ENCODE measurements around the gene TMC2. TPM values are rescaled to one million over a fixed set of nuclear protein-coding genes. Genes with fewer than 3 reads are reported as not detected.

The TMC2 gene
- total and polyA plus RNA-seq, 2 of the 8 experiments (the other 6 are each of a cell fraction or from before 2014, with no cell fraction given) = not detected

DNA sequence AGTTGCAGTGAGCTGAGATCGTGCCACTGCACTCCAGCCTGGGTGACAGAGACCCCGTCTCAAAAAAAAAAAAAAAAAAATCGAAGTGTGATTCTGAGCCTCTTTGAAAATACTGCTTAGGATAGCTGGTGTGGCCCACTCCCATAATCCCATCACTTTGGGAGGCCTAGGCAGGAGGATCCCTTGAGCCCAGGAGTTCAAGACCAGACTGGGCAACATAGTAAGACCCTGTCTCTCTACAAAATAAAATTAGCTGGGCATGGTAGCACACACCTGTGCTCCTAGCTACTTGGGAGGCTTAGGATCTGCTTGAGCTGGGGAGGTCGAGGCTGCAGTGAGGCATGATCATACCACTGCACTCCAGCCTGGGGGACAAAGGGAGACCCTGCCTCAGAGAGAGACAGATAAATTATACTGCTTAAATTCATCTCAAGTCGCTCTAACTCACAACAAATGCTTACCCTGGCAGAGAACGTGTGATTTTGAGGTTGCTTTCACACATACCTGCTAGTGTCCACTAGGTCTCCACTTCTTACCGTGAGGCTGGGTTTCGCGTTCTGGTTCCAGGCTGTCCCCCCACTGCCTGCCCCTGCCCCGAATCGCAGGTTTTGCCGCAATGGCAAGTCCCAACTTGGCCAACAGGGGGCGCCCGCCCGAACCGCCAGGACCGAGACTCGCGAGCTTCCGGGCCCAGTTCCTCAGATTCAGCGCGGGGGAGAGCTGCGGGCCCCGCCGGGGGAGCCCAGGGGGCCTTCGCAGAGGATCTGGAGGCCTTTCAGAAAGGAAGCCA lies 12.3 kb upstream of the TMC2 start:
- Histone ChIP-seq H2BK12ac (ENCODE audit: low read depth, low read length) (0 out of 2 replicates have a peak overlapping the region, but pooled peaks have one; percentile 63), H3K4ac (replicated peaks; ENCODE audit: insufficient read length, low read depth, low read length) (no peak overlapping the region), H3K18ac (ENCODE audit: extremely low read depth, low read length) (peak overlapping the region; percentile 60; the same call in 1 of the 2 replicates), H3K9ac (replicated peaks in 1 of 4; ENCODE audit: extremely low read depth in 1 of 4, low read depth in 3 of 4, low read length in 3 of 4) (peak overlapping the region; percentile 39 to 62 (median 42); a peak in 6 of 7 replicates), H3K4me1 (replicated peaks in 1 of 4; ENCODE audit: control insufficient read depth in 3 of 4, insufficient read depth in 4 of 4, low read length in 3 of 4) (no peaks in the 10 kb centered on the region), H4K91ac (replicated peaks; ENCODE audit: insufficient read length, low read length) (no peak overlapping the region), H3K36me3 (ENCODE audit: control insufficient read depth in 2 of 4, insufficient read depth in 4 of 4, low read length in 3 of 4) (no peaks in the 10 kb centered on the region), H2AK5ac (ENCODE audit: low read depth, low read length) (no peak overlapping the region), H3K27me3 (replicated peaks in 1 of 4; ENCODE audit: control insufficient read depth in 3 of 4, extremely low read depth in 1 of 4, insufficient read depth in 3 of 4, low read length in 3 of 4) (peaks cover 4 to 55% (median 37%) of the 10 kb centered on the region in 4 experiments), H4K5ac (ENCODE audit: insufficient read length, low read depth, low read length) (no peak overlapping the region), H2AFZ (ENCODE audit: low read length) (peak overlapping the region; percentile 81; the same call in 1 of the 2 replicates), H3K9me3 (ENCODE audit: insufficient read depth in 2 of 2, low read depth in 1 of 2, low read length in 1 of 2) (no peaks in the 10 kb centered on the region), H3K79me1 (ENCODE audit: low read depth, low read length) (no peaks in the 10 kb centered on the region), H2BK5ac (ENCODE audit: low read depth, low read length) (no peak overlapping the region), H4K20me1 (replicated peaks in 1 of 2; ENCODE audit: control insufficient read depth in 1 of 2, insufficient read depth in 2 of 2, low read length in 2 of 2) (no peaks in the 10 kb centered on the region), H3K23ac (ENCODE audit: insufficient read length) (no peak overlapping the region), H2BK20ac (ENCODE audit: low read length) (no peak overlapping the region), H3K27ac (ENCODE audit: low read depth, low read length) (no peak overlapping the region), H3K23me2 (ENCODE audit: low read depth, low read length) (peaks cover 9% of the 10 kb centered on the region), H3K4me2 (ENCODE audit: insufficient read depth in 1 of 2, low read depth in 2 of 2, low read length in 2 of 2) (peak overlapping the region; percentile 70 to 95), H3K4me3 (ENCODE audit: extremely low read depth in 1 of 4, insufficient read depth in 2 of 4, low read depth in 3 of 4, low read length in 4 of 4) (peak overlapping the region; percentile 58 to 82 (median 74)), H2BK120ac (replicated peaks; ENCODE audit: low read depth, low read length) (no peak overlapping the region), H4K8ac (ENCODE audit: extremely low read depth, insufficient read depth, low read length) (no peak overlapping the region), H3K14ac (ENCODE audit: insufficient read length) (no peak overlapping the region), H3K56ac (replicated peaks; ENCODE audit: insufficient read length, low read depth, low read length) (no peak overlapping the region), H2BK15ac (ENCODE audit: low read length) (no peak overlapping the region), H3K79me2 (ENCODE audit: control insufficient read depth in 1 of 2, insufficient read depth in 2 of 2, low read length in 2 of 2) (no peaks in the 10 kb centered on the region)
- DNase-seq (ENCODE audit: low read depth in 1 of 2, low spot score in 2 of 2) = peak; percentile 49 to 99
- POLR2A ChIA-PET (ENCODE audit: partially characterized antibody) = interaction anchor here (0.7 to 1.3 kb wide), 6 partner anchors 55 to 168 kb away, joined by 3 to 5 read pairs (median 3); partner anchors contain the start of gene SNRPB
- FAIRE-seq = no peak
- CTCF ChIA-PET (ENCODE audit: partially characterized antibody) = interaction anchor here (0.6 to 4.6 kb wide), 23 partner anchors 13 to 858 kb away, joined by 3 to 35 read pairs (median 4); partner anchors contain the start of genes IDH3B and TMC2
- whole genome bisulfite sequencing, 2 experiments (ENCODE audit: extremely low coverage in 1 of 2, insufficient coverage in 1 of 2, insufficient read length in 1 of 2, insufficient replicate concordance in 2 of 2, low coverage in 1 of 2, low lambda C conversion rate in 2 of 2, missing lambda C conversion rate in 1 of 2) = 27% methylated on average over 13 of the region's 26 CpGs; no CpG with 5 or more reads in 1 of the 2 experiments
- TF ChIP-seq GTF2F1 (IDR thresholded peaks at IDR 0.05; ENCODE audit: borderline replicate concordance, low read depth, low read length) = no peak
- TF ChIP-seq BRCA1 (IDR thresholded peaks at IDR 0.05; ENCODE audit: low read depth, low read length) = no peak
- no peak for TF ChIP-seq BCL11A (IDR thresholded peaks at IDR 0.05; ENCODE audit: low read depth in 2 of 2, low read length in 2 of 2)
- TF ChIP-seq, protein P1, sequence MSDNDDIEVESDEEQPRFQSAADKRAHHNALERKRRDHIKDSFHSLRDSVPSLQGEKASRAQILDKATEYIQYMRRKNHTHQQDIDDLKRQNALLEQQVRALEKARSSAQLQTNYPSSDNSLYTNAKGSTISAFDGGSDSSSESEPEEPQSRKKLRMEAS (IDR thresholded peaks at IDR 0.05) = peak; percentile 37; the same call in 1 of the 2 replicates
- TF ChIP-seq HDAC6 (IDR thresholded peaks at IDR 0.05; ENCODE audit: low read depth, low read length) = no peak
- TF ChIP-seq SP4 (IDR thresholded peaks at IDR 0.05; ENCODE audit: low read length) = no peak
- no peak for TF ChIP-seq RNF2 (IDR thresholded peaks at IDR 0.05; ENCODE audit: borderline replicate concordance, low read depth, low read length, missing control alignments, poor library complexity, severe bottlenecking)
- TF ChIP-seq EGR1 (IDR thresholded peaks at IDR 0.05; ENCODE audit: borderline replicate concordance, low read depth, low read length) = no peak
- 0 out of 2 replicates have a peak, but pooled peaks have one; percentile 2 for TF ChIP-seq TEAD4 (IDR thresholded peaks at IDR 0.05; ENCODE audit: low read depth, low read length)
- TF ChIP-seq RFX5 (IDR thresholded peaks at IDR 0.05; ENCODE audit: borderline replicate concordance, low read depth, low read length) = no peak
- TF ChIP-seq SIN3A (conservative IDR thresholded peaks at IDR 0.05 in 1 of 2, IDR thresholded peaks at IDR 0.05 in 1 of 2; ENCODE audit: low read depth in 1 of 2, low read length in 2 of 2) = peak in 1 of 2 experiments; percentile 34; a peak in 1 of 4 replicates

Measured in H1 (cell line).